GM13977 (cell line): ENCODE data around the gene CES4A.

Source experiments
- DNase-seq: peaks from one replicate; pipeline ENCODE4 v3.0.0; 2012; ENCODE audit warnings: low spot score
- in situ Hi-C: fragments of 300-500 bp; cut with MboI; formaldehyde crosslinking; loops from one replicate; pipeline ENCODE4 v1.12.0; 2022; ENCODE audit warnings: low sequenced_read_pairs, low pct_unique_long_range_greater_than_20kb, mixed read lengths, inconsistent platforms; ENCODE audit not compliant: unreplicated experiment
- TF ChIP-seq, protein P1 (sequence below): IDR thresholded peaks from 2 replicates; pipeline ENCODE4 v1.5.1; 2012; ENCODE audit warnings: mild to moderate bottlenecking, control low read depth; ENCODE audit not compliant: insufficient read depth; ENCODE audit errors: extremely low read depth, missing control alignments

The CES4A gene

GRCh38 chr16:66958857-66959703 is 29.3 kb upstream of the CES4A start:
- in situ Hi-C loops, result no loop called here
- no peak for DNase-seq
- TF ChIP-seq, protein P1, sequence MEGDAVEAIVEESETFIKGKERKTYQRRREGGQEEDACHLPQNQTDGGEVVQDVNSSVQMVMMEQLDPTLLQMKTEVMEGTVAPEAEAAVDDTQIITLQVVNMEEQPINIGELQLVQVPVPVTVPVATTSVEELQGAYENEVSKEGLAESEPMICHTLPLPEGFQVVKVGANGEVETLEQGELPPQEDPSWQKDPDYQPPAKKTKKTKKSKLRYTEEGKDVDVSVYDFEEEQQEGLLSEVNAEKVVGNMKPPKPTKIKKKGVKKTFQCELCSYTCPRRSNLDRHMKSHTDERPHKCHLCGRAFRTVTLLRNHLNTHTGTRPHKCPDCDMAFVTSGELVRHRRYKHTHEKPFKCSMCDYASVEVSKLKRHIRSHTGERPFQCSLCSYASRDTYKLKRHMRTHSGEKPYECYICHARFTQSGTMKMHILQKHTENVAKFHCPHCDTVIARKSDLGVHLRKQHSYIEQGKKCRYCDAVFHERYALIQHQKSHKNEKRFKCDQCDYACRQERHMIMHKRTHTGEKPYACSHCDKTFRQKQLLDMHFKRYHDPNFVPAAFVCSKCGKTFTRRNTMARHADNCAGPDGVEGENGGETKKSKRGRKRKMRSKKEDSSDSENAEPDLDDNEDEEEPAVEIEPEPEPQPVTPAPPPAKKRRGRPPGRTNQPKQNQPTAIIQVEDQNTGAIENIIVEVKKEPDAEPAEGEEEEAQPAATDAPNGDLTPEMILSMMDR, result no peak

DNA sequence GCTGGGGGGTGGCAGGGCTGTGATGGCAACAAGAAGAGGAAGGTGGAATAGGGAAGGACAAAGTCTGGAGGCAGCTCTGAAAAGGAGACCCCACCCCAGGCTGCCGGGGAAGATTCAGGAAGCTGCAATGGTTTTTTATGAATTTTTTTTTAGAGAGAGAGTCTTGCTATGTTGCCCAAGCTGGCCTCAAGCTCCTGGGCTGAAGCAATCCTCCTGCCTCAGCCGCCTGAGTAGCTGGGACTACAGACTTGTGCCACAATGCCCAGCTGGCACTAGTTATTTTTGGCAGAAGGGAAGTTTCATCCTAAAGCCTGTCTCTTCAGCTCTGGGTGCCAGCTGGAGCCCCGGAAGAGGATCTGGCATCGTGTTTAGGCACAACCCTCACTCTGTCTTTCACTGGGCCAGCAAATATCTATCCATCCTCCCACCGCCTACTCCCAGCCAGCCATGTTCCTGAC is 28.7 kb upstream of the CES4A start:
- TF ChIP-seq, protein P1, result no peak
- in situ Hi-C loops, result no loop called here
- no peak for DNase-seq

DNA sequence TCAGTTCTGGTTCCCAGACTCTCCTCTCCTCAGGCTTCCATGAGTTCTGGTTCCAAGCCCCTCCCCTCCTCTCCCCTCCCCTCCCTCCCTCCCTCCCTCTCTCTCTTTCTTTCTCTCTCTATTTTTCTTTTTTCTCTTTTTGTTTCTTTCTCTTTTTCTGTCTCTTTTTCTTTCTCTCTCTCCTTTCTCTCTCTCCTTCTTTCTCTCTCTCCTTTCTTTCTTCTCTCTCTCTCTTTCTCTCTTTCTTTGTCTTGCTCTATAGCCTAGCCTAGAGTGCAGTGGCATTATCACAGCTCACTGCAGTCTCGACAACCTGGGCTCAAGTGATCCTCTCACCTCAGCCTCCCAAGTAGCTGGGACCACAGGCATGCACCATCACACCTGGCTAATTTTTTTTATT is 28.1 kb upstream of the CES4A start:
- in situ Hi-C loops, result no loop called here
- no peak for DNase-seq
- TF ChIP-seq, protein P1, result no peak

- DNase-seq, result peak; percentile 73
- in situ Hi-C loops, result no loop called here
- TF ChIP-seq, protein P1, result peak; percentile 85
Measured at GRCh38 chr16:66961065-66961744, 27.2 kb upstream of the CES4A start, which contains the start of gene CES3. Gene CES3 (plus strand): TSS chr16:66961266. CDS start chr16:66961308, 42 bp downstream.

DNA sequence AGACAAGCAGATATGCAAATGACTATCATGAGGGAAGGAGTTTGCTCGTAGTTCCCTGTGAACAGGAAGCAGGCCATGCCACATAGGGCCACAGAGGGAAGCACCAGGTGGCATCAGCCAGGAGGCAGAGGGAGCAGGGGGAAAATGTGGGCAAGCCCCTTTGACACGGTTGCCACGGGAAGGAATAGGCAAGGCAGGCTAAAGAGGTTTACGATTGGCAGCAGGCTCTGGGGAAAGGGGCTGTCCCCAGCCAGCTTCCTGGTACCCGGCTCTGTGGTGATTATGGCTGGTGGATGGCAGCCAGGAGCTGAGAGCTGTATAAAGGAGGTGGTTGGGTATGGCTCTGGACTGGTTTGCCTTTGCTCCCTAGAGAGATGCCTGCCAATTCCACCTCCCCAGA is 26.5 kb upstream of the CES4A start:
- DNase-seq, result no peak
- TF ChIP-seq, protein P1, result no peak
- in situ Hi-C loops, result no loop called here

GRCh38 chr16:66964049-66964448 is 24.3 kb upstream of the CES4A start:
- DNase-seq, result no peak

More at GRCh38 chr16:66964049-66964448, 24.3 kb upstream of the CES4A start:
- TF ChIP-seq, protein P1, result no peak
- in situ Hi-C loops, result no loop called here
